Epithelial cell of prostate (primary cell): Measurements from ENCODE around the gene CYFIP2.

ENCODE experiments used
- DNase-seq: peaks from one replicate; pipeline ENCODE4 v3.0.0-alpha.2; 2011; ENCODE audit warnings: low read depth, low spot score
- H3K27ac ChIP-seq: fragments of 450-650 bp; 2 replicates; pipeline ENCODE4 v1.5.1; 2017; ENCODE audit warnings: mild to moderate bottlenecking

The CYFIP2 gene

DNA sequence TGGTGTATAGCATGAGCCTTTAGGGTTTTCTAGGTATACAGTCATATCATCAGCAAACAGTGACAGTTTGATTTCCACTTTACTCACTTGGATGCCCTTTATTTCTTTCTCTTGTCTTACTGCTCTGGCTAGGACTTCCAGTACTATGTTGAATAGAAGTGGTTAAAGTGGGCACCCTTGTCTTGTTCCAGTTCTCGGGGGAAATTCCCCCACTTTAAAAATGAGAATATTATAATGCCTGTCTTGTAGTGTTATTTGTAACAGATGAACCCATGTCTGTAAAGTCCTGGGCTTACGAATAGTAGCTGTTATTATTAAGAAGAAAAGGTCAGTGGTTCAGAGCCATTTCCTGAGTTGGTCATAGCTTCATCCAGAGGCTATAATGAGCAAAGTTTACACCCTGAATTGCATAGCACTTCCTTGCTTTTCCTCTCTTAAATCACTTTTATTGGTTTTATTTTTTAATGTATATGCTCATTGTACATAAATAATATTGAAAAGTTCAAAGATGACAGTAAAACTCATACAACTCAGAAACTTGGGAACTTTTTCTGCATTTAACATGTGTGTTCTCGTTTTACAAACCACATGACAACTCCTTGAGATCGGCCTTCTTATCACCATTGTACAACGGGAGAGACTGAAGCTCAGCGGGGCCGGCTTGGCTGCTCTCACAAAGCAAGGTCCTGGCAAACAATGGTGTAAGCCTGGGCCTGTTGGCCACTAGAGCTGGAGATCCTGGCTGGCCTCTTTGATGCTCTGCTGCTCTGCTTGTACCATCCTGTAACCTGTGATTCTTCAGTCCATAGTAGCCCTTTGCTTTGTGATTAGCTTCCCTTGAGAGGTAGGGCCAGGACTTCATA lies 85.2 kb downstream of the CYFIP2 start:
- no peak for DNase-seq
- no peak overlapping the region for H3K27ac ChIP-seq

DNA sequence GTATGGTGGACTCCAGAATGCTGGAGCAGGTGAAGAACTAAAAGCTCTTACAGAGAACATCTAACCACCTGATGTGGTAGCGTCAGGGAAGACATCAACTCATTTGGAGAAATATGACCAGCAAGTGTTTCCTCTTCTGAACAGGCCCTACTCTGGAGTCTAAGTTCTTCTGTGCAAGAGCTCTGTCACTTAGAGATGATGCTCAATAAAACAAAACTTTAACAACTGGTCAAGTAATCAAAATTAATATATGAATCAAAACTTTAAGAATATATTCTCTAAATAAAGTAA lies 85.8 kb downstream of the CYFIP2 start:
- DNase-seq = no peak
- H3K27ac ChIP-seq = no peak overlapping the region

DNA sequence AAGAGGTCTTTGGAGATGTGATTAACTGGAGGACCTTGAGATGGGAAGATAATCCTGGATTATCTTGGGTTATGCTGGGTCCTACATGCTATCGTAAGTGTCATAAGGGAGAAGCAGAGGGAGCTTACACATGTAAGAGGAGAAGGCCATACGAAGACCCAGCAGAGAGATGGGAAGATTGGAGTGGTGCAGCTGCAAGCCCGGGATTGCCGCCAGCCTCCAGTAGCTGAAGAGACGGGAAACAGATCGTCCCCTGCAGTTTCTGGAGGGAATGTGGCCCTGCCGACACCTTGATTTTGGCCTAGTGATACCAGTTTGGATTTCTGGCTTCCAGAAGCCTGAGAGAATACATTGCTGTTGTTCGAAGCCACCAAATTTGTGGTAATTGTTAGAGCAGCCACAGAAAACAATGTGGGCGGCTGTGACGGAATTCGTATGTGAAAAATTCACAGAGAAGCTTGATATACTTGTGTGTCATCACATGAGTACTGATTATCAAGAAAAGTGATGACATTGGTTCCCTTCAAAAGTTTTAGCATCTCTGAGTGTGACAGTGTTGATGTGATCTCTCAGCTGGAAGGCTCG lies 86.9 kb downstream of the CYFIP2 start:
- no peak for DNase-seq

DNA sequence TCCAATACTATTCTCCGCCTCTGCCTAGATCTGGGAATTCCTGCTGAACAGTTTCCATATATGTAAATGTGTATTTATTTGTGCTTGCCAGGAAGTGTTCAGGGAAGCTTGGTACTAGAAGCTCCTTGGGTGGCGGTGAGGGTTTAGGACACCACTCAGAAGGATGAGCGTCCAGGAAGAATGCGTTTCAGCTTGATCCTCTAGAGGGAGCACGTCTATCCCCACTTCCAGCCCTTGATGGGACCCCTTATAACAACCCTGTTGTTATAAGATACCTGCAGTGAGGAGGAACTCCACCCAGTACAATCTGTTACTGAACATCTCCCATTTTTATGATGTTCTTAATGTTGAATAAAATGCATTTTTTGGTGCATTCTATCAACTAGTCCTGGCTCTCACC lies 88.9 kb downstream of the CYFIP2 start:
- H3K27ac ChIP-seq = no peak overlapping the region
- DNase-seq = no peak

More for the DNA sequence above, 86.9 kb downstream of the CYFIP2 start:
- no peak overlapping the region for H3K27ac ChIP-seq

DNA sequence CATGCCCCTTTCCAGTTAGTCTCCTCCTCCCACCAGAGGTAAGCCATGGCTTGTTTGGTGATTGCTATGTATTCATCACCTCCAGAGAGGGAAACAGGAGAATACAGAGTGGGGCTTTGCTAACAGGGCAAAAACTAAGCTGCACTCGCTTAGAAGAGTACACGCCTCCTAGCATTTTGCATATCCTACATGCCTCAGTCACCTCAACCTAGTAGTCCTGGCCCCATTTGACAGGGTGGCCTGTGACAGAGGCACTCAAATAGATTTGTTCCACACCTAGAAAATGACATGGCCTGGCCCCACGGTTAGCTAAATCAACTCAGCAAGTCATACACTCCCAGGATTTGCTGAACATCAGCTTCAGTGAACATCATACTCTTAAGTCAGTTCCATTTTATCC lies 90.7 kb downstream of the CYFIP2 start:
- no peak for DNase-seq
- no peak overlapping the region for H3K27ac ChIP-seq

DNA sequence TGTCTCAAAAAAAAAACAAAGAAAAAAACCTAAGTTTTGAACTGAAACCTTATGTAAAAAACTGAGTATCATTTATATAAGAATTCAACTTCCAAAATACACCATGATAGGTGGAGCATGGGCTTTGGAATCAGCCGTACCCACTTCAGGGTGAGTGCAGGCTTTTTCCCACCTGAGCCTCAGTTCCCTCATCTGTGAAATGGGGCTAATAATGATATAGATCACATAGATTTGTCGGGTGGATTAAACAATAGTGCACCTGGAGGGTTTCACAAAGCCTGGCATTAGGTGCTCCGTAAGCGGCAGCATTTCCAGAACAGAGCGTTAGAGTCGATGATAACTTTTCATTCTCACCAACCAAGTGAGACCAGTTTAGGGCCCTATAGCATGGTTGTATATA lies 91.9 kb downstream of the CYFIP2 start:
- no peak overlapping the region for H3K27ac ChIP-seq
- DNase-seq = no peak

DNA sequence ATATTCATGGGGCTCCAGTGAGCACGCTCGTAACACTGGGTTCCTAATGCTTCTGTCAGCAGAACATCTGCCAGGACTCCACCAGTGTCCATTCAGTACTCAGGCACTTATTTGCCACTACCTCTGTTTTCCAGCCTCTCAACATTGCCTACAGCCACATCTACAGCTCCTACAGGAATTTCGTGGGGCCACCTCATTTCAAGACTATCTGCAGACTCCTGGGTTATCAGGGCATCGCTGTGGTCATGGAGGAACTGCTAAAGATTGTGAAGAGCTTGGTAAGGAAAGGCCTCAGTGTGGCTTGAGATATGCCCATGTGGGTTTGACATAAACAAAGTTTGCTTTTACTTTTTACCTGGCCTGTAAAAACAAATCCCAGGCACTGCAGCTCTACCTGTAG lies 92.9 kb downstream of the CYFIP2 start:
- DNase-seq = no peak
- H3K27ac ChIP-seq = no peak overlapping the region

DNA sequence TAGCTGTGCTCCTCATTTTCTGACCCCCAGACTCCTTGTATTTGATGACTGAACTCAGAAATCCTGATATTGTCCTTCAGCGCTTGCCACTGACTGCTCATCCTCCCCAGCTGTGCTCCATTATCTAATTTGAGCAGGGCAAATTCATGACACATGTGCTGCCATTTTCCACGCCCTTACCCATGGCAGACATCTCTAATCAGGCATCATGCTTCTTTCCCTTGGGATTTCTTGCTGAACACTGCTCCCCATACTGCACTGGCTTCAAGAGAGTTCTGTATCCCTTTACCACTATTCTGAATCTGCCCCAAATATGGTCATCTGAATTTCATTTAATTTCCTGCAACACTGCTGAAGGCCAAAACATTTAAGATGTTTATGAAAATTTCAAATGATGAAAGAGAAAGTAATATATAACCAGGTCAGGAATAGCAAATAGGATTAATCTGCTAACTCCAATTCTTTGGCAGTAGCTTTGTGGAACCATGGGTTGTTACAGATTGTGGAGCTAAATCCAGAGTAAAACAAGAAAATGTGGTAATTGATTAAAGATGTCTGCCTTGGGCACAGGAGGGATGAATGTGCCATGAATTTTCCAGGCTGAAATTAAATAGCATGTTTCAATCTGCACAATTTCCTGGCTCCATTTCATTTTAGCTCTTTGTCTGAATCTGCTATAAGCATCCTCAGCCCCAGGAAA lies 93.6 kb downstream of the CYFIP2 start:
- DNase-seq = no peak
- H3K27ac ChIP-seq = no peak overlapping the region

DNA sequence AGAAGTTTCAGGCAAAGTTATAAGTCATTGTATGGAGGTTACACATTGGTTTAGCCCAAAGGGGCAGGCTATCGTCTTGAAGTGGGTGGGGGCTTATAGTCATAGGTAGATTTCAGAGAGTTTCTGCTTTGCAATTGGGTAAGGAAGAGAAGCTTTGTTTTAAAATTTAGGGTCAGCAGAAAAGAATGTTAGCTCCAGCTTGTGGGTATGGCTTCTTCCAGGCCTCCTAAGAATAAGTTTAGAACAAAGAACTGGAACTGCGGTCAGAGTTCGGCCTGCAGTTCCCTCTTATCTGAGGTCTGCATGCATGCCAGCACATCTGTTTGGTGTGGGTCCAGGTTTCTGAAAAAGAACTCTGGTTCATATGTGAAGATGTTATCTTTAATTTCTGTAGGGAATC lies 96.1 kb downstream of the CYFIP2 start:
- no peak overlapping the region for H3K27ac ChIP-seq
- no peak for DNase-seq

DNA sequence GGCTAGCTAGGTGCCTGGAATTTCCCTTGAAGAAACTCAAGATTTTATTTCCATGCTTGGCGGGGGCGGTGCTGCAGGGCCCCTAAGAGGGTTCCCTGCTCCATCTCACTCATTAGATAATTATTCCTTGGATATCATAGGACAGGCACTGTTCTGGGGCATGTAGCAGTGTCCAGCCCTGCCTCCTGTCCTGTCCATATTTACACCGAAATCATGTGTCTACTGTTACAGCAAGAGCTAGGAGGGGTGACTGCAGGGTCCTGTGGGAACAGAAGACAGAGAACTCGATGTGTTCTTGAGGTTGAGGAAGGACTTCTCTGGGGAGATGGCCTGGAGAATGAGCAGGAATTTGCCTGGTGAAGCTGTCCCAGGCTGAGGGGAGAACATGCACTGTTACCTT lies 96.6 kb downstream of the CYFIP2 start:
- no peak for DNase-seq
- H3K27ac ChIP-seq = no peak overlapping the region

DNA sequence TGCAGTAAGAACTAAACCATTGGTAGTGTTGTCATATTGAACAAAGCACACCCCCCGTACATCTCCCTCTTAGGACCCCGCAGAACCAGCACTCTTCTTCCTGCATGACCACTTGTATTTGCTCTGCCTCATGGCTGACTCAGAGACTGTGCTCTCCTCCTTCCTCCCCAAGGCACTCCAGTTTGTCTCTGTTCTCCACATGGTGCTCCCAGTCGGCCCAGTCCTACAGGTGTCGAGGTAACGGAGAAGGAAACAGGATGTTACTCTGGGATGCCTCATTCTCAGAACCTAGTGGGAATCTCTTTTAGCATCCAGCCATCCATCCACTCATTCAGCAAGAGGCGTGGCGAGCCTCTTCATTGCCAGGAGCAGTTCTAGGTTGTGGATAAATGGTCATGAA lies 97.1 kb downstream of the CYFIP2 start:
- DNase-seq = no peak

DNA sequence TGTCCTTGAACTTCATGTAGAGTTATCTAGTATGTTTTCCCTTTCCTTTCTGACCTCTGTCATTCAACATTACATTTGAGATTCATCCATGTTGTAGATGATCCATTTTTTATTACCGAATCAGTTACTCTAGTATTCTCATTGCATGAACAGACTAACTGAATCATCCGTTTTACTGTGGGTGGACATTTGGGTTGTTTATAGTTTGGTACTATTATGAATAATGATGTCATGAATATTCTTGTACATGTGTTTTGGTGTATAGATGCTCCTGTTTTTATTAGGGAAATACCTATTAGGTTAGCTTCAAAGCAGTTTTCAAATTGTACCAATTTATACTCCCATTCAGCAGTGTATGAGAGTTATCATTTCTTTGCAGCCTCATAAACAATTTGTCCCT lies 99.8 kb downstream of the CYFIP2 start:
- no peak for DNase-seq
- no peak overlapping the region for H3K27ac ChIP-seq

More for the DNA sequence above, 97.1 kb downstream of the CYFIP2 start:
- H3K27ac ChIP-seq = no peak overlapping the region

DNA sequence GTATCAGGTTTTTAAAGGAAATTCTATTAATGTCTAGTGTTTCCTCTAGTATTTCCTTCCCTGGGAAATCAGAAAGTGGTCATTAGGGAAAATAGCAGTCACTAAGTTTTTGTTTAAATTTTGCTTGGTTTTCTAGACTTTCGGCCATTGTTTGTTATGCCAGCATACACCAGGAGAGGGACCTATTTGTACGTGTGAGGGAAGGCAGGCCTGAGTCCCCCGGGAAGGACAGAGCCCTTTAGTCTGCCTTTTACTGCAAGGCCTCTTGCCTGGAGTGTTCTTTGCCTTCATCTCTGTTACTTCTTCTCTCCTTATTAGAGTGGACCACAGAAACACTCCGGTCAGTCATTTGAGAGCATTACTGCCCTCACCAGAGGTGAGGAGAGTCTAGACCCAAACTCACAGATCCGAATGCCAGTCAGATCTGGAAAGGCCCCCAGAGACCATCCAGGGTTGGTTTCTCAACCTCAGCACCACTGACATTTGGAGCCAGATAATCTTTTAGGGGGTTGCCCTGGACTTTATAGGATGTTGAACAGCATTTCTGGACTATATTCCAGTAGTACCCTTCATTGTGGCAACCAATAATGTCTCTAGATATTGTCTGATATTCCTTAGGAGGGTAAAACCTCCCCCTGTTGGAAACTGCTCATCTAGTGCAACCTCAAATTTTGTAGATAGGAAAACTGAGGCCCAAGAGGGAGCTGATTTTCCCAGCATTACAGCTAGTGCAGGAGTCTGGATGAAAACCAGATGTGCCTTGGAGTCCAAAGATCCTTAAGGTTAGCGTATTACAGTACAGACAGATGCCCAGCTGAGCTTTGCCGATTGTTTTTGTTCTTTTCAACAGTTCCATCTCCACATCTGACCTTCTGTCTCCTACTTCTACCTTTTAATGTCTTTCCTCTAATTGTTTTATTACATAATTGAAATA lies 101.1 kb downstream of the CYFIP2 start:
- DNase-seq = no peak
- H3K27ac ChIP-seq = no peak overlapping the region

DNA sequence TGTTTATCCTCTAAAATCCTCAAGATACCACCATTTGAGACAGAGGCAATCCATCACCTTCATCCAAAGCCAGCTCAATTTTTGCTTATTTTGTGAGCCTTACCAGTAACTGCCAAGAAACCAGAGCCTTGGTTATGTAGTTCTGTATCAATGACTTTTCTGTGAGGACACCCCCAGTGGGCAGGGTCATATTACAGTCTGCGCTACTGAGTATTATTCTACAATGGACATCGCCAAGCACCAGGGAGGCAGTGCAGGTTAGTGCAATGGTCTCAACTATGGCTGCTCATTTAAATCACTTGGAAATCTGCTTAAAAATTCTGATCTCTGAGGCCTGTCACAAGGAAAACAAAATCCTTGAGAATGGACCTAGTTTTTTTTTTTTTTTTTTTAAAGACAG lies 103.6 kb downstream of the CYFIP2 start:
- no peak overlapping the region for H3K27ac ChIP-seq

DNA sequence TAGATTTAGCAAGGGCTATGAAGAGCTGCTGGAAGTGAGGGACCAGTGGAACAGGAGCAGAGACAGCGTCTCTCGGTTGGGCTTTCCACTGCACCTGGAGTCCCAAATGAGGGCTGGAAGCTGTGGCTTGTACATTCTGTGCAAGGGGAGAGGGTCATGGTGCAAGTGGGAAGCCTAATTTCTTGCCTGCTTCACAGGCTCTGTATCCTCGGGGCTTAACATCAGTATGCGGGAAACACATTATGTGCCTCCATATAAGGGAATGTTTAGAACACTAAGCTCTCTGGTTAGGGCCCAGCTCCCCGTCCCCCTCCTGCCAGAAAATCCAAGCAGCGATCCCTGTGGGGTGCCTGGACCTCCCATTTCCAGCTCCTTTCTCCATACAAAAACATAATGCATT lies 105.0 kb downstream of the CYFIP2 start:
- H3K27ac ChIP-seq = no peak overlapping the region
- no peak for DNase-seq

More for the DNA sequence above, 103.6 kb downstream of the CYFIP2 start:
- no peak for DNase-seq

DNA sequence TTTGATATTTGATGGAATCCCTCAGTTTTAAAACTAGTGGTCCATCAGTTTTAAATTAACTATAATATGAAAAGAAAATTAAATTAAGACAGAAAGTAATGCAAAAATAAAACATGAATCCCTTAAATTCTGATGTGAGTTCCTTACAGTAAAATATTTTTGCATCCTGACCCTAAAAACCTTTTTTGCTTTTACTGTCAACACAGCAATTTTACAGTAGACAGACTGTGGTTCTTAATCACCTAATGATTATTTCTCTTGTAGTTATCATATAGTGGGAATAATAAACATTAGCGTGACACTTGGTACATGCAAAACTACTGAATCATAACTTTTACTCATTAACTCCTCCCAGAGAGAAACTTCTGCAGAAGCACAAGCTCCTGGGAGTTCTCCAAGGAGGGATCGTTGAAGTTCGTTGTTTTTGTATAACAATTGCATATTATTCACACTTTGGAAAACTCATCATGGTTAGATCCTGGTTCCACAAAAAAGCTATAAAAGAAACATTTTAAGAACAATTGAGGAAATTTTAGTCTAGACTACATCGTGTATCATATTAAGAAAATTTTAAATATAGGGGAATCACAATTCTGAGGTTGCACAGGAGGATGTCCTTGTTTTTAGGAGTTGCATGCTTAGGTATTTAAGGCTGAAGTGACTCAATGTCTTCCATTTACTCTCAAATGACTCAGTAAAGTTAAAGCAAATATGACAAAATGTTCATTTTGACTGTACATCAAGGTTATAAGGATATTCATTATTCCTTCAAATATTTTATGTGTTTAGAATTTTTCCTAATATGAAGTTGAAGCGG lies 105.9 kb downstream of the CYFIP2 start:
- DNase-seq = no peak
- no peak overlapping the region for H3K27ac ChIP-seq

DNA sequence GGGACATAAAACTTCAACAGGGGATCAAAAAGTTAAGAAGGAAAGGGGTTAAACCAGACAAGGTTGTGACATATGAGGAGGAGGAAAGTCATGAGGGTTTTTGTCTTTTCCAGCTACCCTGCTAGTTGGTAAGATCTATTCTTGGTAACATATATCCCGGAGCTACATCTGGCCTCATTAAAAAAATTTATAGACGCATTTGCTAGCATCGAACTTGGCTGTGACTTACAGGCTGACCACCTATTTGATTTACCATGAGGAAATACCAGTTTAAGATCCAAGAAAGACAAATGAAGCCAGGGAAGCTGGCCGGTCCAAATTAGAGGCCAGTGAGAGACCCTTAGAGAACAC lies 106.5 kb downstream of the CYFIP2 start:
- DNase-seq = no peak
- H3K27ac ChIP-seq = no peak overlapping the region

DNA sequence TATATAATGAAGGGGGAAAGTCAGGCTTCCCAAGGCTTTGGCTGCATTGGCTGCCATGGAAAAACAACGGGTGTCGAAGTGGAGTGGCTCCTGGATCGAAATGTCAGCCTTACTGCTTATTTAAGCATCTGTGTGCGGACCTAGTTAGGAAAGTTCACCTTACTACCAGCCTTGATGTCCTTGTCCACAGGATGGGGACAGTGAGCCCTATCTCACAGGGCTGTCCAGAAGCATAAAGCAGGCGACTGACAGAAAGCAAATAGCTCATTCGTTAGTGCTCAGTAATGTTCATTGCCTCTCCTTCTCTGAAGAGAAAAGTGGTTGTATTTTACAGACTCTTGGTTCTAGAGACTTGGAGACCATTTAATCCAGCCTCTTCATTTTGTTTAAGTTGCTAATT lies 112.6 kb downstream of the CYFIP2 start:
- H3K27ac ChIP-seq = no peak overlapping the region
- DNase-seq = no peak

DNA sequence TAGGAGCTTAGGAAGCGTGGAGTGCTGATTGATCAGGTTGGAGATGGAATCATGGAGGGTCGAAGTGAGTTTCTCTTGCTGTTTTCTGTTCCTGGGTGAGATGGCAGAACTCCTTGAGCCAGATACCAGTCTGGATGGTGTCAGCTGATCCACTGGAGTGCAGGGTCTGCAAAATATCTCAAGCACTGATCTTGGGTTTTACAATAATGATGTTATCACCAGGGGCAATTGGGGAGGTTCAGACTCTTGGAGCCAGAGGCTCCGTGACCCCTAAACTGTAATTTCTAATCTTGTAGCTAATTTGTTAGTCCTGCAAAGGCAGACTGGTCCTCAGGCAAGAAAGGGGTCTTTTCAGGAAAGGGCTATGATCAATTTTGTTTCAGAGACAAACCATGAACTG lies 114.1 kb downstream of the CYFIP2 start:
- no peak for DNase-seq
- no peak overlapping the region for H3K27ac ChIP-seq

DNA sequence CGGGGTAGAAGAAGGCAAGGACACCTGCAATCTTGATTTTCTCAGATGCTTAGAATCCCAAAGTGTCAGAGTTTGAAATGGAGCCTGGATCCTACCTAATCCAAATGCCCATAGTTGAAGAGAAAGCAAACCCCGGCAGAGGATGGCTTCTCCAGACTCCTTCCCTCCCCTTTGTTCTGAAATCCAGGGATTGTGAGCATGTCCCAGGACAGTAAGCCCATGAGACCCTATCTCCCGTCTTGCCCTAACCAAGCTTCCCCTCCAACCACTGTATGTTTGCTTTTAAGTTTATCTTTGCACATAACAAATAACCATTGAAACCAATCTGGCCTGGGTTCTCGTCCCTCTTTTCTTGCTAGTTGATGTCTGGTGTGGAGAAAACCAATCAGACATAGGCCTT lies 115.8 kb downstream of the CYFIP2 start:
- no peak for DNase-seq
- no peak overlapping the region for H3K27ac ChIP-seq
